ENCODE measurements around the gene KRT85. TPM values are rescaled to one million over a fixed set of nuclear protein-coding genes. Genes with fewer than 3 reads are reported as not detected.
A peak's percentile ranks its signal among the peaks of the same experiment; 100 is the strongest.

Gene KRT85
- total RNA-seq, 1 donor from 2014 or later: not detected

GRCh38 chr12:52385226-52385702, 18.0 kb upstream of the KRT85 start, which contains the start of gene KRT84:
Gene KRT84 (minus strand): TSS chr12:52385652. CDS start chr12:52385585, 67 bp downstream.
- no peak for DNase-seq
- no peak for TF ChIP-seq CTCF (IDR thresholded peaks at IDR 0.05; ENCODE audit: partially characterized antibody, unreplicated experiment)
- H3K36me3 Mint-ChIP-seq (ENCODE audit: unreplicated experiment): no peaks in the 10 kb centered on the region
- no peak within 1 kb of the TSS for H3K4me3 Mint-ChIP-seq (ENCODE audit: unreplicated experiment)
- no peak within 1 kb of the TSS for H3K27ac Mint-ChIP-seq (ENCODE audit: unreplicated experiment)
- no peaks in the 10 kb centered on the region for H3K4me1 Mint-ChIP-seq (ENCODE audit: low read depth, unreplicated experiment)
- H3K27me3 Mint-ChIP-seq (ENCODE audit: unreplicated experiment): peaks cover 2% of the 10 kb centered on the region
- H3K9me3 Mint-ChIP-seq (ENCODE audit: unreplicated experiment): peaks cover 2% of the 10 kb centered on the region

- DNase-seq: no peak
- H3K9me3 Mint-ChIP-seq (ENCODE audit: unreplicated experiment): peaks cover 2% of the 10 kb centered on the region
- H3K36me3 Mint-ChIP-seq (ENCODE audit: unreplicated experiment): no peaks in the 10 kb centered on the region
- no peak overlapping the region for H3K4me3 Mint-ChIP-seq (ENCODE audit: unreplicated experiment)
- TF ChIP-seq CTCF (IDR thresholded peaks at IDR 0.05; ENCODE audit: partially characterized antibody, unreplicated experiment): no peak
- H3K27me3 Mint-ChIP-seq (ENCODE audit: unreplicated experiment): peaks cover 2% of the 10 kb centered on the region
- H3K27ac Mint-ChIP-seq (ENCODE audit: unreplicated experiment): no peak overlapping the region
- no peaks in the 10 kb centered on the region for H3K4me1 Mint-ChIP-seq (ENCODE audit: low read depth, unreplicated experiment)
Measured at GRCh38 chr12:52383331-52383730, 16.1 kb upstream of the KRT85 start.

- Mint-ChIP-seq H3K4me3 (ENCODE audit: unreplicated experiment) (no peak overlapping the region), H3K9me3 (ENCODE audit: unreplicated experiment) (peaks cover 2% of the 10 kb centered on the region), H3K4me1 (ENCODE audit: low read depth, unreplicated experiment) (no peaks in the 10 kb centered on the region), H3K27me3 (ENCODE audit: unreplicated experiment) (peaks cover 2% of the 10 kb centered on the region), H3K27ac (ENCODE audit: unreplicated experiment) (no peak overlapping the region), H3K36me3 (ENCODE audit: unreplicated experiment) (no peaks in the 10 kb centered on the region)
- no peak for DNase-seq
- no peak for TF ChIP-seq CTCF (IDR thresholded peaks at IDR 0.05; ENCODE audit: partially characterized antibody, unreplicated experiment)
Measured at GRCh38 chr12:52382854-52383253, 15.6 kb upstream of the KRT85 start.

GRCh38 chr12:52381206-52381605, 13.9 kb upstream of the KRT85 start:
- Mint-ChIP-seq H3K4me1 (ENCODE audit: low read depth, unreplicated experiment) (no peaks in the 10 kb centered on the region), H3K4me3 (ENCODE audit: unreplicated experiment) (no peak overlapping the region), H3K9me3 (ENCODE audit: unreplicated experiment) (peaks cover 7% of the 10 kb centered on the region), H3K27me3 (ENCODE audit: unreplicated experiment) (peaks cover 2% of the 10 kb centered on the region), H3K27ac (ENCODE audit: unreplicated experiment) (no peak overlapping the region), H3K36me3 (ENCODE audit: unreplicated experiment) (no peaks in the 10 kb centered on the region)
- no peak for TF ChIP-seq CTCF (IDR thresholded peaks at IDR 0.05; ENCODE audit: partially characterized antibody, unreplicated experiment)
- DNase-seq: no peak

GRCh38 chr12:52380271-52380694, 13.0 kb upstream of the KRT85 start:
- peaks cover 2% of the 10 kb centered on the region for H3K27me3 Mint-ChIP-seq (ENCODE audit: unreplicated experiment)
- H3K4me1 Mint-ChIP-seq (ENCODE audit: low read depth, unreplicated experiment): no peaks in the 10 kb centered on the region
- peaks cover 7% of the 10 kb centered on the region for H3K9me3 Mint-ChIP-seq (ENCODE audit: unreplicated experiment)
- DNase-seq: peak; percentile 67
- H3K36me3 Mint-ChIP-seq (ENCODE audit: unreplicated experiment): no peaks in the 10 kb centered on the region
- no peak overlapping the region for H3K4me3 Mint-ChIP-seq (ENCODE audit: unreplicated experiment)
- TF ChIP-seq CTCF (IDR thresholded peaks at IDR 0.05; ENCODE audit: partially characterized antibody, unreplicated experiment): peak; percentile 41
- no peak overlapping the region for H3K27ac Mint-ChIP-seq (ENCODE audit: unreplicated experiment)

All from glutamatergic neuron (in vitro differentiated cells).